Hematopoietic multipotent progenitor cell treated with erythropoietin and hydrocortisone succinate and interleukin-3 and kit ligand, for 15 days (in vitro differentiated cells): ENCODE measurements around the gene MBD4.

ENCODE experiments used
- DNase-seq: peaks from one replicate; pipeline ENCODE4 v3.0.0-alpha.2; 2015; ENCODE audit warnings: low spot score

The MBD4 gene

DNA sequence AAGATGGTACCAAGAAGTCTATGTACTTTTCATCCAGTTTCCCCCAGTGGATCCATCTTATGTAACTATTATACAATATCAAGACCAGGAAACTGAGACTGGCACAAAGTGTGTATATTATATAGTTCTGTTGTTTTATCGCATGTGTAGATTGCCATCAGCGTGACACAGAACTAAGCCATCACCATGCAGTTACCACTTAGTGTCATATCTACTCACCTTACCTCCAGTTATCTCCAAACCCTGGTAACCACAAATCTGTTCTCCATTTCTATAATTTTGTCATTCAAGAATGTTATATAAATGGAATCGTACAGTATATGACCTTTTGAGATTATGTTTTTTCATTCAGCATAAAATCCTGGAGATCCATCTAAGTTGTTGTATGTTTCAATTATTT, 23.3 kb upstream of the MBD4 start:
- DNase-seq = no peak

DNA sequence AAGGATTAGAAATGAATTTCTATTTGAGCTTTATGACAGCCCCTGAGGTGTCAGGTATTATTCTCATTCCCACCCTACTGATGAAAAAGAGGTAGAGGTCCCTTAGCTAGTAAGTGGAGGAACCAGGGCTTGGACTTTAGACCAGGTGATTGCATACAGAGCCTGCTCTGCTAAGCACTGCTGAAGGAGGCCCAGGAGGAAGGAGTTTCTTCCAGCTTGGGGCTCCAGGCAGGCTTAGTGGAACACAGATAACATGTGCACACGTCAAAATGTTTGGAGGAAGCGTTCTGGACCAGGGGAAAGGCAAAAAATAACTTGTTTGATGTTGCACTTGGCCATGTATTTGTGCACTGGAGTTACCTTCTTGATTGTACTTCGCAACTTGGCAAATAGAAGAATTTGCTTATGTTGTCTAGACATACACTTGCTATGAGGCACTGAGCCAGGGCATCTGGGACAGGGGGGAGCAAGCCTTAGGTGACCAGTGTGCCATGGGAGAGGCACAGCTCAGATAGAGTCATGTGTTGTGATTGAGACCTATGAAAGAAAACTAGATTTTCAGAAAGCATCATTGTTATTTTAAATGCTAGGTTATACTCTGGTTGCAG, 22.7 kb upstream of the MBD4 start:
- peak; percentile 40 for DNase-seq

DNA sequence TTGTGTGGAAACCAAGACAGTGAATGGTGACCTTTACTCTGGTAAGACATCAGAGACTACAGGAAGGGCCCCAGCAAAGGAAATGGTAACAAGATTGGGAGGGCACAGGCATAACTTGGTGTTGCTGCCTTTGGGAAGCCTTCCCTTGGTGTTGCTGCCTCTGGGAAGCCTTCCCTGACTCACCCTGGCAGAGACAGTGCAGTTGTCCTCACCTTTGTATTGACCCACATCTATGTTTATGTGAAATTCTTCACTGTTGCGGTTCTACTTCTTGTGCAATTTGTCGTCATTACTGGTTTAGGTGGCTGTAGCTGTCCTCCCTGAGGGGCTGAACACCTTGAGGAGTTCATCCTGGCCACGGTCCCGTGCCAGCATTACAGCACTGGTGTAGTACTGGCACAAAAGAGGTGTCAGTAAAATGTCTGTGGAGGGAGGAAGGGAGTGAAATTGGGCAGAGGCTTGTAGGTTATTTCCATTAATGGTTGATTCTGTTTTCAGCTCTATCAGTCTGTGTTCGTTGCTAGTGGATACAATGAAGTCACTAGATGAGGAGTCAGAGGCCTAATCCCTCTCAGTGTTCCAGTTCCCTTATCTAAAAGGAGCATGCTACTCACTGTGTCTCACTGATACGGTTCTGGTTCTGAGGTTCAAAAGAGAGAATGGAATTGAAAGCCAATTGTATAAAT, 21.9 kb upstream of the MBD4 start:
- peak; percentile 94 for DNase-seq

DNA sequence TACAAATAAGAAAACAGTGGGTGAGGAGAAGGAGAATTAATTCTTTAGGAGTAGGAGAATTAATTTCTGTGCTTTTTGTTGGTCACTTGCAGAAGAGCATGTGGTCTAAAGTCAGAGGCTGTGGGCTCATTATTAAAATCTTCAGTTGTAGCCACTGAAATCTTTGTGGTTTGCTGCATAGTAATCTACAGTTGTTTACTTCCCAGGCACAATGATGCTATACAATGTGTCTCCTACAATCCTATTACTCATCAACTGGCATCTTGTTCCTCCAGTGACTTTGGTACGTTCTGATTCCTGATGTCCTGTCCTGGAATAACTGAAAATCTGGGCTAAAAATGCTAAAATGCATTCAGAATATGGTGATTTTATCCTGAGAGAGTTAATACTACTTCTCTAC, 21.3 kb upstream of the MBD4 start:
- peak; percentile 38 for DNase-seq

DNA sequence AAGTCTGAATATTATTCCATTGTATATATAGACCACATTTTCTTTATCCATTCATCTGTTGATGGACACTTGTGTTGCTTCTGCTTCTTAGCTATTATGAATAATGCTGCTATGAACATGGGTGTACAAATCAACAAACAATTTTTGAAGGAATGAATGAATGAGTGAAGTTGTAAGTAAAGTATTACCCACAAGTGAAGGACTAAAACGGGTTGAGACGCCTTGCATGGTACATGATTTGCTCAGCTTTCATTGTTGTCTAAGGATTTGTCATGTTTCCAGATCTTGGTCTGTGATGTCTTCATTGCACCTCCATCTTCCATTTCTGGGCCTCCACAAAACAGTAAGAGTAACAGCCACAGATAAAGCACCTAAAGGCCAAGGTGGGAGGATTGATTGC, 20.8 kb upstream of the MBD4 start:
- peak; percentile 22 for DNase-seq

DNA sequence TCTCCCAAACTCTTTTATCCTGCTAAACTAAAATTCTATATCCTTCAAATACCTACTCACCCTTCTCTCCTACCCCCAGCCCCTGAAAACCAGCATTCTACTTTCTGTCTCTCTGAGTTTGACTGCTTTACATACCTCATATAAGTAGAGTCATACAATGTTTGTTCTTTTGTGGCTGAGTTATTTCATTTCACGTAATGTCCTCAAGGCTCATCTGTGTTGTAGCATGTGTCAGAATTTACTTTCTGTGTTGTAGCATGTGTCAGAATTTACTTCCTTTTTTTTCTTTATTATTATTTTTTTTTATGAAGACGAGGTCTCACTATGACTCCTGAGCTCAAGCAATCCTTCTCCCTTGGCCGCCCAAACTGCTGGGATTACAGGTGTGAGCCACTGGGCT, 20.4 kb upstream of the MBD4 start:
- DNase-seq = no peak

DNA sequence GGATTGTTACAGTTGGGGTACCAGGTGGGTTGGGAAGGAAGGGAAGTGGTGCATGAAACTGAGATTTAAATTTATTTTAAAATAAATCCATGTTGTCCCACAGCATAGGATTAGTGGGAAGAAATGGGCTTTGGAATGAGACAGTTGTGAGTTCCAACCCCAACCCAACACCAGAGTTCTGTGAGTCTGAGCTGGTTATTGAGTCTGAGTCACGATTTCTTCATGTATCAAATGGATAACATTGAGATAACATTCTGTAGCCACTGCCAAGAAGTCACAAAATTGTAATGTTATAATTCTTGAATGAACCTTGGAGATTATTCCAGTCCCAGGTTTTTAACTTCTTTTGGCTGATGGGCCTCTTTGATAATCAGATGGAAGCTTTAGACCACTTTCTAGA, 14.0 kb upstream of the MBD4 start:
- DNase-seq = no peak

DNA sequence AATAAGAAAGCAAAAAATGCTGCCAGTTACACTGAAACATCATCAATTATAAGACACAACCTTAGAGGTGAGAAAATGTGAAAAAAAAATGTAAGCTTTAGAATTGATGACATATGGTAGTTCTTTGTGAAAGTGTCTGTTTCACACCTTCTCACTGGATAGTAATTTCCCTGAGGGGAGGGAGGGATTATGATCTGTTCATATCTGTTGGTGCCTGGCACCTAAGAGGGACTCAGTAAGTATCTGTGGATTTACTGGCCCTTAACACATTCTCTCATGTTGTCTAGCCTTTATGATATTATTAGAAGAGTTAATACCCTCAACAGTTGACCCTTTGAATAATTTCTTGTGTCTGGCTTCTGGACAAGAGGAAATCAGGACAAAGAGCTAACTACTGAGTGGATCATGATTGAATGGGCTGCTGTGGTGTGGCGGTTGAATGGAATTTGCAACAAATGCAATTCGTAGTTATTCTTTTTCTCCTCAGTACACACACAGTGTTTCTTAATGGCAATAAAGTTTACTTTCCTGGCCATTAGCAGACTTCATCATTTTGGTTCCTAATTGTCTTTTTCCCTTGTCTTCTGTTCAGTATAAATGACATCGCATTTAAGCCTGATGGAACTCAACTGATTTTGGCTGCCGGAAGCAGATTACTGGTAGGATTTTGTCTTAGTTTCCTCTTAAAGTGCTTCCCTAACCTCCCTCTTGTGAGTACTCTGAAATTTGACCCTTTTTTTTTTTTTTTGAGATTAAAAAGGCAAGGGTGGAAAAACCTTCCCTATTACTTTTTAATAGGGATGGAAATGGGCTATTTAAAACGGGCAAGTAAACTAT, 9.7 kb upstream of the MBD4 start:
- no peak for DNase-seq

DNA sequence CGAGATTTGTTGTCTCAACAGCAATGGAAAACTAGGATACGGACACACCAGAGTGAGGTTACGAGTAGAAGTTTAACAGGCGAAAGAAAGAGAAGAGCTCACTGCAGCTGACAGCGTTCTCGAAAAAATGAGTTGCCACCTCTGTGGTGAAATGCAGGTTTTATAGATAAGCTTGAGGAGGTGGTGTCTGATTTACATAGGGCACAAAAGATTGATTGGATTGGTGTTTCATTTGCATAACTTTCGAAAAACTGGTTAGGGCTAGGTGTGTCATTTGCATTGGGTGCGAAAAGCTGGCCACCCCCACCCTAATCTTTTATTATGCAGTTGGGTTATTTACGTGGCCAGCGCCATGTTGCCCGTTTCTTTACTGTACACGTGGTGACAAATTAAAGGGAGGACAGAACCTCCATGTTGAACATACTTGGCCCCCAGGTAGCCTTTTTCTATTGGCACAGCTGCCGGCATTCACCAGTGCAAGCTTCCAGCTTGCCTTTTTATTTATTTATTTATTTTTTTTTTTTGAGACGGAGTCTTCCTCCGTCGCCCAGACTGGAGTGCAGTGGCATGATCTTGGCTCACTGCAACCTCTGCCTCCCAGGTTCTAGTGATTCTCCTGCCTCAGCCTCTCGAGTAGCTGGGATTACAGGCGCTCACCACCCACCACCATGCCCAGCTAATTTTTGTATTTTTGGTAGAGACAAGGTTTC, 8.6 kb upstream of the MBD4 start:
- DNase-seq = no peak

DNA sequence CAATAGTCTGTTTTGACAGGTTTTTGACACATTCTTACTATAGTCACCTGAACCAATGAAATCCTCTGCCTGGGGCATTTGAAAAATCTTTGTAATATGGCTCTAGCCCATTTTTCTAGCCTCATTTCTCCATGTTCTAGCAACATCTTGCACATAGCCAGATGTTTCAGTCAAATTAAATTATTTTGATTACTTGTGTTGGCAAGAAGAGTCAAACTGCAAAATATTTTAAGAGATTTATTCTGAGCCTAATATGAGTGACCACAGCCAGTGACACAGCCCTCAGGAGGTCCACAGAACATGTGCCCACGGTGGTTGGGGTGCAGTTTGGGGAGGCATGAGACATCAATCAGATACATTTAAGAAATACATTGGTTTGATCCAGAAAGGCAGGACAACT, 7.2 kb upstream of the MBD4 start:
- no peak for DNase-seq

DNA sequence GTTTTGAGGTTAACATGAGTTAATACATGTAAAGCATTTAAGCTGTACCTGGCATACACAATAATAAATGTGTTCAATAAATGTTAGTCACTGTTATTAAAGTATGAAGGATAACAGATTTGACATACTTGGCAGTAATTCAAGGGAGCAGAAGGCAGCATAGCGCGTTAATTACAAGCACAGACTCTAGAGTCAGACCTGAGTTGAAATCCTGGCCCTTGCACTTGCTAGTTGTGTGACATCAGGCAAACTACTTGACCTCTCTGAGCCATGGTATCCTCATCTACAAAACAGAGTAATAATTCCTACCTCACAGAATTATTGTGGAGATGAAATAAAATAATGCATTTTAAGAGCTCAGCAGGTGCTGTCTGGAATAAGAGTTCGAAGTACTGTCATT, 5.7 kb upstream of the MBD4 start:
- no peak for DNase-seq

DNA sequence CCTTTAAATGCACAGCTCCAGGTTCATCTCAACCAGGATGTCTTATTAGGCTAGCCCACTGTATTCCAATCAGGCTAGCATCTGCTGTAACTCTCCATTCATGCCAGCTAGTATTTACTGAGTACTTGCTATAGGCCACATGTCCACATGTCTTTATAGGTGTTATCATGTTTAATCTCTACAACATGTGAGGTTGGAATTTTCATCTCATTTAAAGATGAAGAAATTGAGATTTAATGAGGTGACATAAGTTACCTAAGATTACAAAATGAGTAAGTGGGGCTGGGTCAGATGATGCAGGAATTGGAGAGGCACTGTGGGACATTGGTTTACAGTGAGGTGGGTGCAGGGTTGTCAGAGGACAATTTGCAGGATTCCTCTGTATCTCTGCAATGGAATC, 3.2 kb upstream of the MBD4 start:
- no peak for DNase-seq

DNA sequence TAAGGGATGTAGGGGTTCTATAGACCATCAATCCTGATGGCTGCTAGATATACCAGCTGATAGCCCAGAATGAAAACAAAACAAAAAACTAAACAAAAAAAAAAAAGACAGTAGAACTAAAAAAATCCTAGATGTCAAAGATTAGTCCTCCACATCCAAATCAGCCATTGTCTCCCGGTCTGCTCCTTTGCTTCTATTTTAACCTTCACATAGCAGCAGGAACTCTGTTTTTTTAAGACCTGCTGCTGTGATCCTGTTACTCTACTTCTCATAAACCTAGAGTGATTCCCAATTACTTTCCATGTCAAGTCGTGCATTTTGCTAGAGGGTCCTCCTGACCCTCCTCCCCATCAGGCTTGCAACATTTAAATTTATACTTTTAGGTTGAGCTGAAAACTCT, 2.7 kb upstream of the MBD4 start:
- no peak for DNase-seq

DNA sequence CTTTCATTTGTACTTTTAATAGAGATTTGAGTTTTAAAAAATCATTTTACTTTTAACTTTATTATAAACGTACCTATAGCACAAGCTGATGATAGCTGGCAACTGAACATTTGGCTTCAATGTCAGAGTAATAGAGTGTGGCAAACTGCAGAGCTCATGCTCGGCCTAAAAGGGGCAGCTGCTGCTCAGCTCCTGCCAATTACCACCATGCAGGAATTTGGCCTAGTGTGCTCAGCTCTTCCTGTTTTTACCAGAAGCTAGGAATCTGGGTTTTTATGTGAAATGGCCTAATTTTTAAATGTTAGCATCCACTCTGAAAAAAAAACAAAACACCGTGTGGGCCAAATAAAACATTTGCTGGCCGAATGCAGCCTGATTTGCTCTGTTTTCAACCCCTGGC, 2.0 kb upstream of the MBD4 start:
- no peak for DNase-seq

DNA sequence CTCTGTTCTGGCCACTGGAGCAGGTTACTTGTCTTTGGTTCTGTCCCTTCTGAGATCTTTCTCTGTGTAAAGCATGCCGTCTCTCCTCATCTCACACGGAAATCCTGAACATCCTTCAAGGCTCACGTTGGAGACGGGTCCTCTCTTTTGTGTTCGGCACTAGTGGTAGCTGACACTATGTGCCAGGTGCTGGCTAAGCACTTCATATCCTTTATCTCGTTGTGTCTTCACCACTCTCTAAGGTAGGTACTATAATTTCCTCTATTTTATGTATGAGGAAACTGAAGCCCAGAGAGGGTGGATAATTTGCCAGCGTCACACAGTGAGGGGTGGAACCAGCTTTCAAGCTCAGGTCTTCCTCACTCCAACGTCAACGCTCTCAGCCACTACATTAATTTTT, 1.5 kb upstream of the MBD4 start:
- DNase-seq = no peak

DNA sequence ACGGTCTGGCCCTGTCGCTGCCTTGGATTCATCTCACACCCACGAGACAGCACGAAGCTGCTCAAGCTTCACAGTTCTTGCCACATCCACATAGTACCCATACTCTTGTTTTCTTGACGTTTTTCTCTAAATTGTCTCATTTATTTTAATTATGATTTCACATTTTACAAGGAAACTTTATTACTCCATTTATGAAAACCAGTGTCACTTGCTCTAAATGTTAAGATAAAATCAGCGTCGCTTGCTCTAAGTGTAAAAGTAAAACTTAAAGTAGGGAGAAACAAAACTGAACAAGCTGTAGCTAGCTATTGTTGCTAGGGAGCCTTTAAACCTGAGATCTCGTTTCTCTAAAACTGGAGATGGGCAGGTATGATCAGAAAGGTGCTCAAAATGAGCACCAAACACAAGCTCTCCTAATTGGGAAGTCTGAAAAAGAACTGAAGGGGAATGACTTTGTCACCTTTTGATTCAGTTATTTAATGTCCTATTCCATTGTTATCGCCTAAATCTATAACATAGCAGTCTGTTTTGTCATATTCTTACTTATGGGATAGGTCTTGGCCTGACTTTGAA, 956 bp upstream of the MBD4 start:
- DNase-seq = peak; percentile 58

DNA sequence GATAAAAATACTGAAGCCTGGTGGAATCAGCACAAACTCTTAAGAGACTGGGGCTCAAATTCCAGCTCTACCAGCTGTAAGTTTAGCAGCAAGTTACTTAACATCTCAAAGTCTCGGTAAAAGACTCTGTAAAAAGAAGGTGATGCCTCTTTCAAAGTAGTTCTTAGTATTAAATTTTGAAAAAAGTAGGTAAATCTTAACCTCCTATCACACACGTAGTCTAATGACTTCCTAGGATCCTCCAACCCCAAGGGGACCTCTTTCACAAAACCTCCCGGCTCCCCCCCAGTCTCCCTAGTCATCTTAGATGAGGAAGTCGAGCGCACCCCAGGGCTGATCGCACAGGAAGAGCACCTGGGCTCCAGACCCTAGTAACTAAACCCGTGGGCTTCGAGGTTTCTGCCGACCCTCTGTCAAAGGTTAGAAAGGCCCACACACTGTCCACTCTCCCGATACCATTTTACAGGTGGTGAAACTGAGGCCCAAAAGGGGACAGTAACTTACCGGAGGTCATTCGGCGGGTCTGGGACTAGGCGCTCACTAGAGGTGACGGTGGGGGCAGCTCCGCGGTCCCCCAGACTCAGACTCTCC, 427 bp downstream of the MBD4 start:
- DNase-seq = peak; percentile 45

DNA sequence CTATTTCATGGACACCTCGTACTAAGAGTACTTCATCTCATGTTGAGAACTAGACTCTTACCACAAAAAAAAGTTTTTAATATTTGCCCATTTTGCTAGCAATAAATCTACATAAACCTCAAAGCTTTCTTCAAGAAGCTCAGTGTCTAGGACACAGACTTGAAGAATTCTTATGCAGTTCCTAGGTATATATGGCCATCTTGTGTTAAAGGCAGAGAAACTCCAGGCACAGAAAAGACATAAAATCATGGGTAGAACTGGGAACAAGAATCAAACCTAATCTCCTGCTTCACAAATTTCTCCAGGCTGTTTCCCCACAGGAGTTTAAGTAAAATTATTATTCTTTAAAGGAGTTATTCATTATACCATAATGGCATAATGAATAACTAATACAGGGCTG, 4.4 kb downstream of the MBD4 start:
- DNase-seq = no peak

DNA sequence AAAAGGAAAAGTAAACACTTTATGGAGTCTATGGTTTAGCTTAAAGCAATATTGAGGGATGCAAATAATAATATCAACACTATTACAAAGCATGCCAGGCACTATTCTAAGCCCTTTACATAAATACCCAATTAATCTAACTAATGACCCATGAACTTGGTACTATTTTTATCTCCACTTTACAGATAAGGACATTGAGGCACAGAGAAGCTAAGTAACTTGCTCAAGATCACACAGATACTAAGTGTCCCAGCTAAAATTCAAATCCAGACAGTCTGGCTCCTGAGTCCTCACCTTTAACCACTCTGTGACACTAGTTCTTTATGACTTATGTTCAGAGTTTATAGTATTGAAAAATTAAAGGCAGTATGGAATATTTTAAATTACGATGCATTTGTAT, 5.6 kb downstream of the MBD4 start:
- DNase-seq = no peak

DNA sequence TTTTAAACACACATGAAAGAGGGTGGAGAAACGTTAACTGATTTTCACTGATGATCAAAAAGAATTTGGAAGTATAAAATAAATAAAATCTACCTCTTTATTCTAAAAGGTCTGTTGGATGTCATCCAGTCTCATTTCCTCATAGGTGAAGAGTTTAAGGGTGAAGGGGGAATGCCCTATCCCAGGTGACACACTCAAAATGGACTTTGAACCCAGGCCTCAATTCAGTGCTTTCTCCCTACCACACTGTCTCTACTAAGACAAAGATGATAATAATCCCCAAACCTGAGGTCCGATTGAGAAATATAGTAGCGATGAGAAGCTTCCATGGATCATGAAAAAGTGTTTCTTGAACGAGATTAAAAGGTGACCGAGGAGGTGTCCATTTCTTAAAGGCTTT, 6.2 kb downstream of the MBD4 start:
- no peak for DNase-seq

DNA sequence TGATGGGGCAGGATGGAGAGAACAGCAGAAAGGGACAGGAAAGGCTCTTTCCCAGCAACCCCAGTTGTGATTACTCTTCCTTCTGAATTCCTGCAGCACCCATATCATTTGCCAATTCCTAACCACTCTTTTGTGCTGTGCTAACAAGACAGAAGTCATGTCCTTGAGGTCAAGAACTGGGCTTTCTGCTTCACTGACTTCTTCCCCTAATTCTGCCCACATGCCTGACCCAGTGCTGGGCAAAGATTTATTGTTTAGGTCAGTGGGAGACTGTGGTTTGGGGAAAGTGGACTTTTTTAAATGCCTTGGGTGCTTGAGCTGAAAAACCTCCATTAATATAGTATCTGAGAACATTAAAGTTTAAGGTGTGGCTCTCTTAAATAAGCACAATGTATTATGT, 7.1 kb downstream of the MBD4 start:
- DNase-seq = no peak

DNA sequence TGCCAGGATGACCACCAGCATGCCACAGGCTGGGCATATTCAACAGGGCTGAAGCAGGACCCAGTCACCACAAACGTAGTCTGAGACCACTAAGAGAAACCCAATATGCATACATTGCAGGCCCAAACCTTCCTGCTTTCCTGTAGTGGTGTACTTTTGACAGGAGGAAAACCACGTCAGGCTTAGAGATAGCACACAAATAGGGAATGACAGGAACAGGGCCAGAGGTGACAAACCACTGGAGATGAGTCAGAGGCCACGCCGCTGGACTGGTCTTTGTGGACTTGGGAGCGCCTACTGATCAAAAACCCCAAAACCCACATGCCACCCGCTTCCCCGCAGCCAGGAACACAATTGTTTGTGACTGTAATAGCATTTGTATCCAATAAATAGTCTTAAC, 7.7 kb downstream of the MBD4 start:
- no peak for DNase-seq
